ENCODE data around the gene MAP3K14.

DNA sequence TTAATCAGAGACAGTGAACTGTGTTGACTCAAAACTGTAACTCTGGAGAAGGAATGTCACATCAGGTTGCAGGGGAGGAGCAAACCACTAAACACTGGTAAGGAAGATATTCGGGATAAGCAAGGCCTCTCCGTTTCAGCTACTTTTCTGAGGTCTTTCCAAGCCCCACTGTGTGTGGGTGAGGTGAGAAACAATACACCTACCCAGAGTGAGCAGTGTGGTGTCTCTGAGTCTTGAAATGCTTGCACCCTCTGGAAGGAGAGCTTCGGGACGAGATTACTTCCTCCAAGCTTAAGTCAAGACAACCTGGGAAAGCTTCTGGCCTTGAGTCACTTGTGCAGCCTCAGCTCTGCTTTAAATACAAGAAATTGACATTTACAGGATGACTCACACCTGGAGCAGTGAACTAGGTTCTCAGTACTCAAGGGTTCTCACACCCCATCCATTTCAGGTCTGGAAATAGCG lies 2.5 kb upstream of the MAP3K14 start:
- TF ChIP-seq, protein P1, sequence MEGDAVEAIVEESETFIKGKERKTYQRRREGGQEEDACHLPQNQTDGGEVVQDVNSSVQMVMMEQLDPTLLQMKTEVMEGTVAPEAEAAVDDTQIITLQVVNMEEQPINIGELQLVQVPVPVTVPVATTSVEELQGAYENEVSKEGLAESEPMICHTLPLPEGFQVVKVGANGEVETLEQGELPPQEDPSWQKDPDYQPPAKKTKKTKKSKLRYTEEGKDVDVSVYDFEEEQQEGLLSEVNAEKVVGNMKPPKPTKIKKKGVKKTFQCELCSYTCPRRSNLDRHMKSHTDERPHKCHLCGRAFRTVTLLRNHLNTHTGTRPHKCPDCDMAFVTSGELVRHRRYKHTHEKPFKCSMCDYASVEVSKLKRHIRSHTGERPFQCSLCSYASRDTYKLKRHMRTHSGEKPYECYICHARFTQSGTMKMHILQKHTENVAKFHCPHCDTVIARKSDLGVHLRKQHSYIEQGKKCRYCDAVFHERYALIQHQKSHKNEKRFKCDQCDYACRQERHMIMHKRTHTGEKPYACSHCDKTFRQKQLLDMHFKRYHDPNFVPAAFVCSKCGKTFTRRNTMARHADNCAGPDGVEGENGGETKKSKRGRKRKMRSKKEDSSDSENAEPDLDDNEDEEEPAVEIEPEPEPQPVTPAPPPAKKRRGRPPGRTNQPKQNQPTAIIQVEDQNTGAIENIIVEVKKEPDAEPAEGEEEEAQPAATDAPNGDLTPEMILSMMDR (conservative IDR thresholded peaks at IDR 0.05; ENCODE audit: low read depth, low read length) = no peak
- no peak for TF ChIP-seq SMC3 (IDR thresholded peaks at IDR 0.05; ENCODE audit: low read depth, low read length)
- TF ChIP-seq CEBPB (IDR thresholded peaks at IDR 0.05; ENCODE audit: low read depth, low read length) = no peak
- TF ChIP-seq RCOR1 (IDR thresholded peaks at IDR 0.05; ENCODE audit: insufficient replicate concordance, low read length) = no peak
- no peak for TF ChIP-seq POLR2A (IDR thresholded peaks at IDR 0.05; ENCODE audit: low read depth, low read length)
- TF ChIP-seq RFX5 (IDR thresholded peaks at IDR 0.05; ENCODE audit: low read depth, low read length) = no peak
- TF ChIP-seq NFE2L2 (IDR thresholded peaks at IDR 0.05; ENCODE audit: low read depth, low read length) = no peak
- no peak for TF ChIP-seq MXI1 (IDR thresholded peaks at IDR 0.05; ENCODE audit: borderline replicate concordance, low read depth, low read length)
- no peak for TF ChIP-seq CHD1 (IDR thresholded peaks at IDR 0.05; ENCODE audit: low read depth, low read length)
